A673 (cell line): ENCODE results near the gene CNGA2.

Experiments
- CTCF ChIP-seq: fragments of 300-800, 200-600 bp; sonication (generic); conservative IDR thresholded peaks from 2 replicates; pipeline ENCODE4 v1.5.1; 2017; ENCODE audit warnings: low read depth, mild to moderate bottlenecking, antibody characterized with exemption, low read length, moderate library complexity, mixed read lengths
- EZH2 ChIP-seq: fragments of 200-600 bp; sonication (generic); IDR thresholded peaks from 2 replicates; pipeline ENCODE4 v1.6.1; 2017; ENCODE audit warnings: borderline replicate concordance, low read depth, mild to moderate bottlenecking, mixed read lengths, antibody characterized with exemption, low read length; ENCODE audit not compliant: poor library complexity, severe bottlenecking

- TF ChIP-seq EZH2 = no peak
- no peak for TF ChIP-seq CTCF
Observed at GRCh38 chrX:151793886-151794285, 59.3 kb downstream of the CNGA2 start.
